Muscle of arm (tissue), 12 donors: Measurements from ENCODE around the gene BCL2L15. TPM values are rescaled to one million over a fixed set of nuclear protein-coding genes. Genes with fewer than 3 reads are reported as not detected.

ENCODE experiments used
- polyA plus RNA-seq, 12 donors: library from polyadenylated mRNA; unstranded; fragments of 120-200 nt; gene quantifications; one replicate each; pipeline ENCODE4 v1.2.1, GENCODE V29; 2013; ENCODE audit not compliant: insufficient read length in 12 of 12

BCL2L15 gene
- polyA plus RNA-seq, 12 donors = 0.11 to 1.6 (median 0.46) TPM; not detected in 2

Other genes starting within 250 kb of the BCL2L15 start
- 10 to 100 TPM in 10 of 12 donors, 1 to 10 TPM in 1, not detected in 1; 3.0 to 16.4 (median 13.0) TPM for gene PHTF1, start 128.1 kb downstream of the BCL2L15 start, polyA plus RNA-seq
- 10 to 100 TPM in 10 of 12 donors, 1 to 10 TPM in 1, not detected in 1; 9.8 to 18.1 (median 14.8) TPM for gene RSBN1, start 75.1 kb downstream of the BCL2L15 start, polyA plus RNA-seq
- gene PTPN22, start 15.9 kb downstream of the BCL2L15 start, polyA plus RNA-seq = 1 to 10 TPM in 1 of 12 donors, under 1 TPM in 9, not detected in 2; 0.14 to 2.6 (median 0.31) TPM
- 10 to 100 TPM in 11 of 12 donors, not detected in 1; 16.6 to 48.7 (median 24.1) TPM for gene AP4B1, start 17.2 kb upstream of the BCL2L15 start, polyA plus RNA-seq
- 10 to 100 TPM in 3 of 12 donors, 1 to 10 TPM in 8, not detected in 1; 4.3 to 13.8 (median 9.3) TPM for gene DCLRE1B, start 17.7 kb upstream of the BCL2L15 start, polyA plus RNA-seq
- gene HIPK1, start 41.7 kb upstream of the BCL2L15 start, polyA plus RNA-seq = 10 to 100 TPM in 11 of 12 donors, not detected in 1; 27.7 to 37.7 (median 33.5) TPM
- 100 to 1,000 TPM in 11 of 12 donors, not detected in 1; 111 to 231 (median 168) TPM for gene OLFML3, start 91.9 kb upstream of the BCL2L15 start, polyA plus RNA-seq